Activated naive CD4-positive, alpha-beta T cell treated with anti-CD3 and anti-CD28 coated beads, Interleukin-2, amount 50 U/mL, for 24 hours (primary cell): Measurements from ENCODE around the gene ASL.
"Not testable (repeated sequence)": the region's sequence is repeated elsewhere in the genome, so short reads cannot be mapped to it uniquely, and the experiment has no call there.

Experiments
- H3K27ac Mint-ChIP-seq: one replicate; pipeline ENCODE4 v1.8.0; 2021; ENCODE audit warnings: mild to moderate bottlenecking, mixed read lengths
- H3K27me3 Mint-ChIP-seq: one replicate; pipeline ENCODE4 v1.8.0; 2021; ENCODE audit warnings: mixed read lengths
- H3K36me3 Mint-ChIP-seq: one replicate; pipeline ENCODE4 v1.8.0; 2021; ENCODE audit warnings: mixed read lengths
- H3K4me1 Mint-ChIP-seq: one replicate; pipeline ENCODE4 v1.8.0; 2021; ENCODE audit warnings: mixed read lengths
- H3K4me3 Mint-ChIP-seq: one replicate; pipeline ENCODE4 v1.8.0; 2021; ENCODE audit warnings: mild to moderate bottlenecking, mixed read lengths
- H3K9me3 Mint-ChIP-seq: one replicate; pipeline ENCODE4 v1.8.0; 2021; ENCODE audit warnings: mixed read lengths

Gene ASL

GRCh38 chr7:66075590-66076461, at the start of gene ASL:
ASL (plus strand) TSS chr7:66075819; CDS start chr7:66076082, 263 bp downstream.
- Mint-ChIP-seq H3K27ac (peak within 1 kb of the TSS; percentile 41), H3K4me3 (peak within 1 kb of the TSS; percentile 81), H3K36me3 (no peaks in the 10 kb centered on the region), H3K9me3 (no peaks in the 10 kb centered on the region), H3K4me1 (peaks cover 15% of the 10 kb centered on the region), H3K27me3 (no peaks in the 10 kb centered on the region)

- not testable (repeated sequence) for H3K4me1 Mint-ChIP-seq, H3K27ac Mint-ChIP-seq, H3K36me3 Mint-ChIP-seq, H3K27me3 Mint-ChIP-seq, H3K9me3 Mint-ChIP-seq, H3K4me3 Mint-ChIP-seq
Measured at GRCh38 chr7:66028342-66028741, 47.3 kb upstream of the ASL start.

GRCh38 chr7:66033471-66034385, 41.9 kb upstream of the ASL start:
- no peak overlapping the region for H3K4me3 Mint-ChIP-seq
- no peak overlapping the region for H3K27ac Mint-ChIP-seq
- no peaks in the 10 kb centered on the region for H3K4me1 Mint-ChIP-seq
- no peaks in the 10 kb centered on the region for H3K36me3 Mint-ChIP-seq
- no peaks in the 10 kb centered on the region for H3K27me3 Mint-ChIP-seq
- H3K9me3 Mint-ChIP-seq: no peaks in the 10 kb centered on the region

GRCh38 chr7:66034436-66035010, 41.1 kb upstream of the ASL start:
- not testable (repeated sequence) for H3K27ac Mint-ChIP-seq, H3K36me3 Mint-ChIP-seq, H3K9me3 Mint-ChIP-seq, H3K4me3 Mint-ChIP-seq, H3K27me3 Mint-ChIP-seq, H3K4me1 Mint-ChIP-seq

GRCh38 chr7:66036382-66036781, 39.2 kb upstream of the ASL start:
- peaks cover under 1% of the 10 kb centered on the region for H3K27me3 Mint-ChIP-seq
- no peaks in the 10 kb centered on the region for H3K36me3 Mint-ChIP-seq

GRCh38 chr7:66036788-66037187, 38.8 kb upstream of the ASL start:
- Mint-ChIP-seq H3K36me3 (no peaks in the 10 kb centered on the region), H3K4me1 (no peaks in the 10 kb centered on the region), H3K4me3 (no peak overlapping the region), H3K27ac (no peak overlapping the region), H3K9me3 (no peaks in the 10 kb centered on the region), H3K27me3 (peaks cover 3% of the 10 kb centered on the region)

More at GRCh38 chr7:66036382-66036781, 39.2 kb upstream of the ASL start:
- no peaks in the 10 kb centered on the region for H3K4me1 Mint-ChIP-seq
- H3K27ac Mint-ChIP-seq: no peak overlapping the region
- no peak overlapping the region for H3K4me3 Mint-ChIP-seq
- H3K9me3 Mint-ChIP-seq: no peaks in the 10 kb centered on the region

GRCh38 chr7:66039094-66039670, 36.4 kb upstream of the ASL start:
- Mint-ChIP-seq H3K36me3 (no peaks in the 10 kb centered on the region), H3K27ac (no peak overlapping the region), H3K4me1 (peaks cover 6% of the 10 kb centered on the region), H3K4me3 (no peak overlapping the region), H3K27me3 (peaks cover 7% of the 10 kb centered on the region), H3K9me3 (no peaks in the 10 kb centered on the region)

- Mint-ChIP-seq H3K4me3 (peak overlapping the region; percentile 76), H3K9me3 (no peaks in the 10 kb centered on the region), H3K27me3 (peaks cover 11% of the 10 kb centered on the region), H3K4me1 (peaks cover 6% of the 10 kb centered on the region), H3K36me3 (no peaks in the 10 kb centered on the region), H3K27ac (peak overlapping the region; percentile 41)
Measured at GRCh38 chr7:66043681-66044497, 31.7 kb upstream of the ASL start.

GRCh38 chr7:66044498-66044854, 31.1 kb upstream of the ASL start:
- H3K9me3 Mint-ChIP-seq, H3K4me1 Mint-ChIP-seq, H3K27ac Mint-ChIP-seq, H3K36me3 Mint-ChIP-seq: not testable (repeated sequence)
- peak overlapping the region; percentile 76 for H3K4me3 Mint-ChIP-seq
- H3K27me3 Mint-ChIP-seq: peaks cover 11% of the 10 kb centered on the region

- H3K4me3 Mint-ChIP-seq: no peak overlapping the region
- H3K27me3 Mint-ChIP-seq: peaks cover 7% of the 10 kb centered on the region
- H3K27ac Mint-ChIP-seq: no peak overlapping the region
Measured at GRCh38 chr7:66047426-66047825, 28.2 kb upstream of the ASL start.

GRCh38 chr7:66049886-66050285, 25.7 kb upstream of the ASL start:
- H3K9me3 Mint-ChIP-seq, H3K4me3 Mint-ChIP-seq, H3K36me3 Mint-ChIP-seq, H3K27me3 Mint-ChIP-seq, H3K27ac Mint-ChIP-seq, H3K4me1 Mint-ChIP-seq: not testable (repeated sequence)

More at GRCh38 chr7:66047426-66047825, 28.2 kb upstream of the ASL start:
- Mint-ChIP-seq H3K9me3 (no peaks in the 10 kb centered on the region), H3K36me3 (no peaks in the 10 kb centered on the region), H3K4me1 (peaks cover 6% of the 10 kb centered on the region)

GRCh38 chr7:66050337-66050957, 25.2 kb upstream of the ASL start:
- Mint-ChIP-seq H3K27me3 (peaks cover 2% of the 10 kb centered on the region), H3K36me3 (no peaks in the 10 kb centered on the region), H3K4me3 (no peak overlapping the region), H3K9me3 (no peaks in the 10 kb centered on the region), H3K4me1 (no peaks in the 10 kb centered on the region), H3K27ac (no peak overlapping the region)

- Mint-ChIP-seq H3K27me3 (peaks cover 1% of the 10 kb centered on the region), H3K27ac (no peak overlapping the region), H3K4me1 (no peaks in the 10 kb centered on the region), H3K36me3 (no peaks in the 10 kb centered on the region), H3K9me3 (no peaks in the 10 kb centered on the region), H3K4me3 (no peak overlapping the region)
Measured at GRCh38 chr7:66050990-66051448, 24.6 kb upstream of the ASL start.

GRCh38 chr7:66052447-66052846, 23.2 kb upstream of the ASL start:
- H3K9me3 Mint-ChIP-seq: no peaks in the 10 kb centered on the region
- H3K4me3 Mint-ChIP-seq: no peak overlapping the region
- H3K4me1 Mint-ChIP-seq: no peaks in the 10 kb centered on the region
- no peaks in the 10 kb centered on the region for H3K36me3 Mint-ChIP-seq
- no peaks in the 10 kb centered on the region for H3K27me3 Mint-ChIP-seq
- H3K27ac Mint-ChIP-seq: no peak overlapping the region
